Spleen (tissue), 13 donors: ENCODE data around the gene TEX28. TPM values are rescaled to one million over a fixed set of nuclear protein-coding genes. Genes with fewer than 3 reads are reported as not detected.
"Not testable (repeated sequence)": the region's sequence is repeated elsewhere in the genome, so short reads cannot be mapped to it uniquely, and the experiment has no call there.

Experiments
- DNase-seq: peaks from one replicate; pipeline ENCODE4 v3.0.0-alpha.2; 2020
- H3K27ac ChIP-seq, 8 donors: fragments of 200-600 bp; sonication (generic) in 7 of 8; 1 replicate in 4 of 8; 2 replicates in 4 of 8; pipeline versions ENCODE4 v1.5.0 to v1.8.0; 2016 to 2021; ENCODE audit warnings: inconsistent platforms in 4 of 8, mild to moderate bottlenecking in 4 of 8, moderate library complexity in 1 of 8
- H3K27me3 ChIP-seq, 7 donors: fragments of 200-600 bp; sonication (generic) in 6 of 7; replicated peaks in 1 of 7; 1 replicate in 4 of 7; 2 replicates in 3 of 7; pipeline versions ENCODE4 v1.5.0 to v1.8.0; 2016 to 2021; ENCODE audit warnings: inconsistent platforms in 3 of 7, mild to moderate bottlenecking in 1 of 7
- H3K36me3 ChIP-seq, 6 donors: fragments of 200-600 bp; sonication (generic) in 5 of 6; 1 replicate in 4 of 6; 2 replicates in 2 of 6; pipeline versions ENCODE4 v1.5.0 to v1.8.0; 2016 to 2021; ENCODE audit warnings: inconsistent platforms in 2 of 6
- H3K4me1 ChIP-seq, 6 donors: fragments of 200-600 bp; sonication (generic) in 5 of 6; 1 replicate in 3 of 6; 2 replicates in 3 of 6; pipeline versions ENCODE4 v1.5.0 to v1.8.0; 2016 to 2021; ENCODE audit warnings: inconsistent platforms in 3 of 6
- H3K4me3 ChIP-seq, 8 donors: fragments of 200-600 bp; sonication (generic) in 7 of 8; 1 replicate in 4 of 8; 2 replicates in 4 of 8; pipeline versions ENCODE4 v1.5.0 to v1.8.0; 2016 to 2021; ENCODE audit warnings: inconsistent platforms in 4 of 8, mild to moderate bottlenecking in 4 of 8, moderate library complexity in 2 of 8
- H3K9me3 ChIP-seq, 8 donors: fragments of 200-600 bp; sonication (generic) in 7 of 8; 1 replicate in 4 of 8; 2 replicates in 4 of 8; pipeline versions ENCODE4 v1.5.0 to v1.8.0; 2016 to 2021; ENCODE audit warnings: inconsistent platforms in 4 of 8
- POLR2A ChIP-seq, 3 donors: fragments of 450-650 bp; IDR thresholded peaks; one replicate each; pipeline ENCODE4 v1.5.1; 2017; ENCODE audit warnings: antibody characterized with exemption in 3 of 3, mild to moderate bottlenecking in 1 of 3
- POLR2AphosphoS5 ChIP-seq, 3 donors: sonication (generic); formaldehyde crosslinking; IDR thresholded peaks; one replicate each; pipeline ENCODE4 v1.5.1; 2017; ENCODE audit warnings: antibody characterized with exemption in 3 of 3
- WGBS, 5 donors: extraction: QIAGEN DNeasy Blood & Tissue Kit in 3 of 5; methylation state at CpG; one replicate each; pipeline versions ENCODE4 v1.1.5 to v1.1.7; 2013 to 2018; 5-methylcytosine and 5-hydroxymethylcytosine counted together
- intact Hi-C: fragments of 100-400 bp; cut with DNase I; formaldehyde crosslinking; loops from one replicate; pipeline ENCODE4 v1.15.0; 2023; ENCODE audit warnings: low total_unique reads
- long read RNA-seq, 2 donors: transcript quantifications; one replicate each; lab custom pipeline, GENCODE V29; 2026
- polyA plus RNA-seq, 3 donors: library from polyadenylated mRNA; stranded (reverse); fragments of 200-250 nt; gene quantifications; one replicate each; pipeline ENCODE4 v1.2.1, GENCODE V29; 2013
- total RNA-seq, 7 donors: library from RNA; depleted of rRNA in 3 of 7; stranded (reverse); fragments of >200 nt in 3 of 7; fragmentation: NEBNext Ultra II Directional in 4 of 7; extraction: Animal tissue kit (Norgen Biotek cat#: 25700) in 4 of 7; gene quantifications; one replicate each; pipeline versions ENCODE4 v1.1.0 to v1.2.1, GENCODE V29; 2016 to 2021
- TF ChIP-seq, protein P1 (sequence below), 11 experiments: fragments of 200-600 bp in 7 of 11; fragments of 450-650 bp in 4 of 11; sonication (generic) in 4 of 11; IDR thresholded peaks in 8 of 11; conservative IDR thresholded peaks in 3 of 11; 1 replicate in 7 of 11; 2 replicates in 4 of 11; pipeline versions ENCODE4 v1.4.0 to v1.8.0; 2016 to 2021; ENCODE audit warnings: antibody characterized with exemption in 11 of 11, inconsistent platforms in 4 of 11, mild to moderate bottlenecking in 1 of 11
- donor health status: healthy with polysubstance abuse.
- donor health status: DM: no; HTN: no; CAD: no; lungs with moderate emphysema.
- donor health status: DM: no; HTN: no; CAD: no.
- donor health status: Bipolar disorder and iron deficiency.
- donor health status: healthy.
- donor health status: DM: no; HTN: no; CAD: no.
- donor health status: DM: yes; HTN: yes; CAD: no.

Gene TEX28, protein sequence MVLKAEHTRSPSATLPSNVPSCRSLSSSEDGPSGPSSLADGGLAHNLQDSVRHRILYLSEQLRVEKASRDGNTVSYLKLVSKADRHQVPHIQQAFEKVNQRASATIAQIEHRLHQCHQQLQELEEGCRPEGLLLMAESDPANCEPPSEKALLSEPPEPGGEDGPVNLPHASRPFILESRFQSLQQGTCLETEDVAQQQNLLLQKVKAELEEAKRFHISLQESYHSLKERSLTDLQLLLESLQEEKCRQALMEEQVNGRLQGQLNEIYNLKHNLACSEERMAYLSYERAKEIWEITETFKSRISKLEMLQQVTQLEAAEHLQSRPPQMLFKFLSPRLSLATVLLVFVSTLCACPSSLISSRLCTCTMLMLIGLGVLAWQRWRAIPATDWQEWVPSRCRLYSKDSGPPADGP
- total RNA-seq = not detected
- polyA plus RNA-seq = not detected
- long read RNA-seq, donor 1 = 0 reads
- long read RNA-seq, donor 2 = 0 reads

GRCh38 chrX:154294791-154295574, at the start of gene TEX28:
Gene TEX28, minus strand, starts transcription at chrX:154295124. Its CDS starts 3,007 bp downstream, at chrX:154292117.
- Histone ChIP-seq H3K27ac (no peak within 1 kb of the TSS), H3K9me3 (no peaks in the 10 kb centered on the region), H3K4me3 (no peak within 1 kb of the TSS), H3K36me3 (no peaks in the 10 kb centered on the region), H3K4me1 (peaks cover 0 to 14% (median 0%) of the 10 kb centered on the region in 6 donors), H3K27me3 (no peaks in the 10 kb centered on the region)
- DNase-seq = peak; percentile 43
- TF ChIP-seq POLR2A (IDR thresholded peaks at IDR 0.05) = no peak
- TF ChIP-seq, protein P1, sequence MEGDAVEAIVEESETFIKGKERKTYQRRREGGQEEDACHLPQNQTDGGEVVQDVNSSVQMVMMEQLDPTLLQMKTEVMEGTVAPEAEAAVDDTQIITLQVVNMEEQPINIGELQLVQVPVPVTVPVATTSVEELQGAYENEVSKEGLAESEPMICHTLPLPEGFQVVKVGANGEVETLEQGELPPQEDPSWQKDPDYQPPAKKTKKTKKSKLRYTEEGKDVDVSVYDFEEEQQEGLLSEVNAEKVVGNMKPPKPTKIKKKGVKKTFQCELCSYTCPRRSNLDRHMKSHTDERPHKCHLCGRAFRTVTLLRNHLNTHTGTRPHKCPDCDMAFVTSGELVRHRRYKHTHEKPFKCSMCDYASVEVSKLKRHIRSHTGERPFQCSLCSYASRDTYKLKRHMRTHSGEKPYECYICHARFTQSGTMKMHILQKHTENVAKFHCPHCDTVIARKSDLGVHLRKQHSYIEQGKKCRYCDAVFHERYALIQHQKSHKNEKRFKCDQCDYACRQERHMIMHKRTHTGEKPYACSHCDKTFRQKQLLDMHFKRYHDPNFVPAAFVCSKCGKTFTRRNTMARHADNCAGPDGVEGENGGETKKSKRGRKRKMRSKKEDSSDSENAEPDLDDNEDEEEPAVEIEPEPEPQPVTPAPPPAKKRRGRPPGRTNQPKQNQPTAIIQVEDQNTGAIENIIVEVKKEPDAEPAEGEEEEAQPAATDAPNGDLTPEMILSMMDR (IDR thresholded peaks at IDR 0.05 in 8 of 11, conservative IDR thresholded peaks at IDR 0.05 in 3 of 11) = no peak
- no peak for TF ChIP-seq POLR2AphosphoS5 (IDR thresholded peaks at IDR 0.05)
- intact Hi-C loops = no loop called here
- WGBS, 5 donors = 80 to 93% (median 87%) methylated on average over 14 to 39 of the region's 39 CpGs

- intact Hi-C loops, DNase-seq, H3K27me3 ChIP-seq, H3K36me3 ChIP-seq, H3K9me3 ChIP-seq, H3K4me3 ChIP-seq, H3K27ac ChIP-seq: not testable (repeated sequence)
- peaks cover 4 to 15% (median 10%) of the 10 kb centered on the region in 6 donors for H3K4me1 ChIP-seq
- no CpG with 5 or more reads among the region's 20 CpGs for WGBS, 5 donors
Measured at GRCh38 chrX:154343620-154344019, 48.7 kb upstream of the TEX28 start.

DNA sequence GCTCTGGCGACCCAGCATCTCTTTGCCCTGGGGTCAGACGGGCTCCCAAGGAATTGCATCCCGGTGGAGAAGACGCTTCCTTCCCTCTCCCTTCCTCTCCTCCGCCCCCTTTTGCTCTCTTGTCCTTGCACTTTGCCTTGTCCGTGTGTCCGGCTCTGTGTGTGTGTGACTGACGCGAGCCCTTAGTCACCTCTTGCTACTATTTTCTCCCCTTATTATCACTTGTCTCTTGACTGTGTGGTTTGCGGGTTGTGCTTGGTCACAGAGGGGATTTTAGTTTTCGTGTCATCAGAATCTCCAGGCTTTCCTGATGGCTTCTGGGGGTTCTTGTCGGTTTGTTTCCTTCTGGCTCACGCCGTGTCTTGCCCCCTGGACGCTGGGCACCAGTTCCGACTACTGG, 48.1 kb upstream of the TEX28 start:
- H3K36me3 ChIP-seq, H3K27ac ChIP-seq, intact Hi-C loops, DNase-seq, H3K9me3 ChIP-seq, H3K4me1 ChIP-seq, H3K4me3 ChIP-seq, H3K27me3 ChIP-seq: not testable (repeated sequence)
- WGBS, 5 donors = no CpG with 5 or more reads among the region's 16 CpGs

GRCh38 chrX:154341399-154342298, 46.7 kb upstream of the TEX28 start:
- not testable (repeated sequence) for H3K4me3 ChIP-seq, DNase-seq, H3K36me3 ChIP-seq

DNA sequence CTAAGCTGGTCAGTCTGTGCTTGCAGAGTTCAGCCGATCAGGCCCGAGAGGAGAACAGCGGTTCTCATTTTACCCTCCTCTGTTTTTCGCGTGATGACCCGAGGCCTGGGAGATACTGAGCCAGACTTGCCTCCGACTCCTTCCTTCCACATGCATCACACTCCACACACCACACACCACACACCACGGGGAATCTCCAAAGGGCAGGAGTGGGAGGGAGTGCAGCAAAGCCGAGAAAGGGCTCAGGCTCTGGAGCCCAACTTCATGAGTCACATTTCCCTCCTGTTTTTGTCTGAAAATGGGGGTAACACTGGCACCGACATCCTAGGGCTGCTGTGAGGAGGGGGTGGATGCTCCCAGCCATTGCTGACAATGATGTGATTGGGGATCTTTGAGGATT, 39.6 kb upstream of the TEX28 start:
- Histone ChIP-seq H3K4me1 (peaks cover 0 to 16% (median 7%) of the 10 kb centered on the region in 6 donors), H3K27ac (peak overlapping the region in 6 of 8 donors; percentile 15 to 72 (median 48)), H3K9me3 (no peaks in the 10 kb centered on the region), H3K4me3 (peak overlapping the region in 1 of 8 donors; percentile 21), H3K36me3 (no peaks in the 10 kb centered on the region), H3K27me3 (peaks cover 0 to 7% (median 0%) of the 10 kb centered on the region in 7 donors)
- intact Hi-C loops = no loop called here
- peak; percentile 43 for DNase-seq
- TF ChIP-seq POLR2AphosphoS5 (IDR thresholded peaks at IDR 0.05) (no peak), POLR2A (IDR thresholded peaks at IDR 0.05) (no peak)
- TF ChIP-seq, protein P1 (IDR thresholded peaks at IDR 0.05 in 8 of 11, conservative IDR thresholded peaks at IDR 0.05 in 3 of 11) = no peak
- 72 to 85% (median 79%) methylated on average over 8 to 10 of the region's 10 CpGs for WGBS, 5 donors

More at GRCh38 chrX:154341399-154342298, 46.7 kb upstream of the TEX28 start:
- H3K27ac ChIP-seq = peak overlapping the region in 3 of 8 donors; percentile 72 to 81 (median 77)
- 0% methylated on average over 19 of the region's 115 CpGs; no CpG with 5 or more reads in 4 of the 5 donors for WGBS, 5 donors
- H3K9me3 ChIP-seq, intact Hi-C loops, H3K4me1 ChIP-seq, H3K27me3 ChIP-seq: not testable (repeated sequence)
